COLO829 (cell line): Measurements from ENCODE around the gene PCBP2.
A peak's percentile ranks its signal among the peaks of the same experiment; 100 is the strongest.

ENCODE experiments used
- DNase-seq: peaks from one replicate; pipeline ENCODE4 v3.0.0; 2012; ENCODE audit warnings: low spot score

PCBP2 gene

DNA sequence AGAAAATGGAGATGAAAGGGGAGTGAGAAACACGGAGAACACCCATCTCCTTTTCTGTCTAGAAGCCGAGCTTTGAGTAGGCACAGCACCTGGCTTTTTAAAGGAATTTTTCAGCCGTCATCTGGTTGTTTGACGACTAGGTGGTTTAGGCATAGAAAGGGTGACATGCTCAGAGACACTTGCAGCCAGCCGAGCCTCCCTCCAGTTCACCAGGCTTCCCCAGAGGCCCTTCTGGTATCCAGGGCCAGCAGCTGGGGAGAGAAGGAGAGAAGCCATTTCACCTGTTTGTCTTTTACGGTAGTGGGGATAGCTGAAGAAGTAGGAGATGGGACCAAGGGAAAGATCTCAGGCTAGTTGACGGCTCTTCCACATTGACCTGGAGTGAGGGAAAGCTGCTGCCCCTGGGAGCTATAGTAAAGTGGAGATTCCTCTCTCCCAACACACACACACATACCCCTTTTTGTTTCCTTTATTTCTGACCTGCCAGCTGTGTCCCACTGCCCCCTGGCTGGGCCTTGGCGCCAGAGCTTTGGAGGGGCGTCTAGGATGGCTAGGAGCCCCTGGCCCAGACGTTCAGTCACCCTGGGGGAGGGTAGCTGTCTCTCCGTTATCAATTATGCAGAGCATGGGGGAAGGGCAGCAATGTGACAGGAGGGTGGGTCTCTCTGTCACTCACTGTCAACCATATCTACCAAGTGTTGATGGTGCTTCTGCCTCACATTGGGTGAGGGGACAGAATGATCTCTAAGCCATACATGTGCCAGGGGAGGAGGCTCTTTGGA lies 41.9 kb downstream of the PCBP2 start:
- DNase-seq, result no peak

DNA sequence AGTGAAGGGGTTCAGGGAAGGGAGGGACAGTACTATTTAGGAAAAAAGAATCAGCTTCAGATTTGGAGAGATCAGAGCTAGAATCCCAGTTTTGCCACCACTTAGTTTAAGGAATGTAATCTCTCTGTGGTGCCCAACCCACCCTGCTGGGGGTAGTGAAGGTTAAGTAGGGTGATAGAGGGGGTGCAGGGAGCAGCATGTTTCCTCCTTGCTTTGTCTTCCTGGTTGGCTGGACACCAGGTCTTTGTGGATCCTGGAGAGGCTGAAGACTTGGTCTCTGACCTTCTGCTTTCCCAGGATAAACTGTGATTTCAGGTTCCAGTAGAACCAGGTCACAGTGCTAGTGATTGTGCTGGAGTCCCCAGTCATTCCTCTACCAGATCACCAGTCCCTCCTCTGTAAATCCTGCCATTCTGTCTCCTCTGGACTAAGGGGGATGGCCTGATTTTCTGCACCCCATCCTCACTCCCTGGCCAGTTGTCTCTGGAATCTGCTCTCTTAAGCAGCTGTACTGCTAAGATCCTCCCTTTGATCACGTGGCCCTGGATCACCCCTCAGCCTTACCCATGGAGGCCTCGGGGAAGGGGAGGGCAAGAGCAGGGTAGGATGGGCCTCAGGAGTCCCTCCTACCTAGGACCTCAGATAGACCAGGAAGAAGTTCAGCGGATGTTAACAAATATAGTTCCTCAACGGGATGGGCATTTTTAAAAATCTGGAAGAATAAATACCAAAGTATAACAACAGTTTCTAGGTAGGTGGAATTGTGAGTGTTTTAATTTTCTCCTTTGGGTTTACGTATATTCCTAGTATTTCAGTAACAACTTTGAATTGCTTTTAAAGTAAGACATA lies 44.2 kb downstream of the PCBP2 start:
- no peak for DNase-seq

DNA sequence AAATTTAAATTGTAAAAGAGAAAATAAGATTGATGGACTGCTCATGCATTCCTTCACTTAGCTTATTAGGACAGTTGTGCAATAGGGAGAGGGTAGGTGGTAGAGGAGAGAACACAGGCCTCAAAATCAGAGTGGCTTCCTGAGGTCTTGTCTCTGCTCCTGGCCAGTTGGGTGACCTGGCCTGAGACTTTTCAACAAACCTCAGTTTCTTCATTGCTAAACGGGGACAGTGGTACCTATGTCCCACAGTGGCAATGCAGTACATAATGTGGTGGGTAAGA lies 44.8 kb downstream of the PCBP2 start:
- DNase-seq, result no peak

DNA sequence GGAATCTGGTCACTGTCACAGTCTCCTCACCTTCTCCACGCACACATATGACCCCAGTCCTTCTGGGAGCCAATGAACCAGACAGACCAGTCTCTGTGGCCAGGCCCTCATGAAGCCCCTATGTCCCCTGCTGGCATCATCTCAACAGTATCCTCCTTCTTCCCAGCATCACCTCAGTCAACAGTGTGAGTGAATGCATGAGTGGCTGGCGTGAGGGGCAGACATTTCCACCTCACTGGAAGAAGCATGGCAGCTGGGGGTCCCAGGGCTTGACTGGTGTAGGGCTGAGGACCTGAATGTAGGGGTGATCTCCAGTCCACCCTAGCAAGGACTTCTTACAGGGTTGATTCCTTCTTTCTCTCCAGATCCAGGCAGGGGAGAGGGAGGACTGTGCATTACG lies 45.6 kb downstream of the PCBP2 start:
- no peak for DNase-seq

DNA sequence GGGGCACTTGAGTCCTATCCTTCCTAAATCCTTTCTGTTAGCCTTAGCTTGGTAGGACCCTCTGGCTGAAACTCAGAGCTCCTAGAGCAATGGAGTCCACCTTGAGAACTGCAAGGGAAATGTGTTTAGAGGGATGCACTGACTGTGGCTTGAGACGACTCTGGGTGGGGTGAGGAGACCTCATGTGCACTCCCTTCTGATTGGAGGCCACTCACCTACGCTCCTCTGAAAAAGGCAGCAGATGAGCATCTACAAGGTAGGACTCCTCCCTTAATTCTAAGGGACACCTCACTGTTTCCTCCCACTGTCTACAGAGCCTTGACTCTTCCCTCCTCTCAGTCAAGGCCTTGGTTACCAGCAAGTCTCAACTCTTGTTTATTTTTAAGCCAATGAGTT lies 46.3 kb downstream of the PCBP2 start:
- DNase-seq, result no peak

DNA sequence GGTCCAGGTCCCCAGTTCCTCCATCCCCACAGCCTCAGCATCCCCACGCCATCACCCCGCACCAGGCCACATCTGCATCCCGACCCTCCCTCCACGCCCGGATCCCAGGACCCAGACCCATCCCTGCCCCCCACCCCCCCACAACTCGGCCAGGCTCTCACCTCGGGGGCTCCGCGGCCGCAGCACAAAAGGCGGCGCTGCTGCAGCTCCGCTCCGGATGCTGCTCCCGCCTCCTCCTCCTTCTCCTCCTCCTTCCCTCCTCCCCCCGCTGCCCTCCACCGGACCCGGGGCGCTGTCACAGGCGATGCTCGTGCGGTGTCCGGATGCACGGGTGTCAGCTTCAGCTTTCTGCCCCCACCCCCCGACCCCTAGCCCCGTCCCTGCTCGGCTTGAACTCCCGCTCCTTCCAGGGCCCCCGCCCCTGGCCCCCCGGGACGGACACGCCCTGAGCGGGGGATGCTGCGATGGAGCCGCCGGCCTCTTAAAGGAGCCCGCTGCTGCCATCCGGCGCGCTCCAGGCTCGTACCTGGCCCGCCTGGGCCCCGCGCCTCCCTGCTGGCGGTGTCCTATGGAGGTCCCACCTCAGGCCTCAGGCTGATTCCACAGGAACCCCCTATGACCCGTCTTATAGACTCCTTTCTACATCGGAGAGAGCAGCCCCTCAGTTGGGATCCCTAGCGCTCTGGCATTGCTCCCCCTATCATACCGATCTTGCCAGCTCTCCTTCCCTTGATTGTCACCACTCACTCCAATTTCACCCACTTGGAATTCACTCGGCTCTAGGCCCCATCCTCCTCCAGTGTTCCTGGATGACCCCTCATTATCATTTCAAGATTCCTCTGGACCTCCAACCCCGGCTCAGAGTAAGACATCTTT lies 47.6 kb downstream of the PCBP2 start, which contains the start of gene MAP3K12:
MAP3K12 (minus strand) TSS at position 193 of the 876 bp plus-strand sequence. CDS start 12,067 bp downstream, outside the sequence.
- no peak for DNase-seq

DNA sequence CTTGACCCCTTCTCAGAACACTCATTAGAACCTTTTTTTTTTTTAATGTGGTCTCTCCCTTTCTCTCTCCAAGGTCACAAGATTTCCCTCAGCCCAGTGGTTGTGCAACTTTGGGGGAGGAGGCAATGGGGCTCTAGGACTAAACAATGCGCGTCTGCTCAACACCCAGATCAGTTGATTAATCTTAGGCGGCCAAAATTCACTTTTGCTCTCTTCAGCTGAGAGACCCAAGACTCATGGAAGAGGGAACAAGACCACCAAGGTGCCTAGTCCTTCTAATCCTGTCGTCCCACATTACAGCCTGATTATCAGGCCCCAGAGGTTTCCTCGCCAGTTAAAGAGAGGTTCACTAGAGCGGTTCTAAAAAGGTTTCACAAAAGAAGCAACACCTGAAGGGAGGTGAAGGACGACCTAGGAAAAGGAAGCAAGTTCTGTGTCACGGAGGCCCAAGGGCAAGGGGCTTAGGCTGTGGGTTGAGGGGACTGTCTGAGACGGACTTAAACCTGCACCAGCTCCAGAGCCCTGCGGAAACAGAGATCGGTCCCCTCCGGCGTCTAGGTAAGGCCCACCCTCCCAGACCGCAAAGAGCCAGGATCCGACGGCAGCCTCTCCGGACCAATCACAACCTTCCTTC lies 48.4 kb downstream of the PCBP2 start:
- no peak for DNase-seq

DNA sequence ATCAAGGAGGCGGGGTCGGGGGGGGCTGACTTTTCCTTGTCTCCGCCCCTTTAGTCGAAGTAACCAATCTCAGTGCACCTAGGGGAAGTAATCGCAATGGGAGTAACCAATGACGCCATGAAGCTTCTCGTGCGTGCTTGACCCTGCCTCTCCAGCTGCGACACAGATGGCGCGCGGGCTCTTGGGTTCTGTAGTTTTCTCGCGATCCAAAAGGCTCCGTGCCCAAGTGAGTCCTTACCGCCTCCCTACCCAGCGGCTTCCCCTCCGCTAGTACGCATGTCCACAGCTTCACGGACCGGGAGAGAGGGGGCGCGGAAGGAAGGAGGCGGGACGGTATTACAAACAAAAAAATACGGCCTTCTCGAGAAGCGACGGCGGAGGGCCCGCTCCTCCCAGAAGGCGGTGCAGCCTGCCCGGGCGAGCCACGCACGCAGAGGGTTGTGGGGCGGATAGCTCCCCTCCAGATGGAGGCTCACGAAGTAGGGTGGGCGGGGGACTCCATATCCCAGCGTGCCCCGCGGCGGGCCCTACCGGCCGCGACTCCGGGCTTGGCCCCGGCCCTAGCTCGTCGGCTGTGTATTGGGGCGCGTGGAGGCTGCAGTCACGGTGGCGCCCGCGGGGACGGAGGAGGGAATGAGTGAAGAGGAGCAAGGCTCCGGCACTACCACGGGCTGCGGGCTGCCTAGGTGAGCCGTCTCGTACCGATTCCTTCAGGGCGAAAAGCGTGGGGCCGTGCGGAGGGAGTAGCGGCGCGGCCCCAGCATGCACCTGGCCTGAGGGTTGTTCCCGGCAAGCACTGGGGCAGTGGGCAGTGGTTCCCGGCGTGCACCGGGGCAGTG lies 49.1 kb downstream of the PCBP2 start, which contains the start of gene TARBP2:
TARBP2 (plus strand) TSS at position 508 of the 839 bp plus-strand sequence; CDS start at position 634, 126 bp downstream.
- peak; percentile 98 for DNase-seq

DNA sequence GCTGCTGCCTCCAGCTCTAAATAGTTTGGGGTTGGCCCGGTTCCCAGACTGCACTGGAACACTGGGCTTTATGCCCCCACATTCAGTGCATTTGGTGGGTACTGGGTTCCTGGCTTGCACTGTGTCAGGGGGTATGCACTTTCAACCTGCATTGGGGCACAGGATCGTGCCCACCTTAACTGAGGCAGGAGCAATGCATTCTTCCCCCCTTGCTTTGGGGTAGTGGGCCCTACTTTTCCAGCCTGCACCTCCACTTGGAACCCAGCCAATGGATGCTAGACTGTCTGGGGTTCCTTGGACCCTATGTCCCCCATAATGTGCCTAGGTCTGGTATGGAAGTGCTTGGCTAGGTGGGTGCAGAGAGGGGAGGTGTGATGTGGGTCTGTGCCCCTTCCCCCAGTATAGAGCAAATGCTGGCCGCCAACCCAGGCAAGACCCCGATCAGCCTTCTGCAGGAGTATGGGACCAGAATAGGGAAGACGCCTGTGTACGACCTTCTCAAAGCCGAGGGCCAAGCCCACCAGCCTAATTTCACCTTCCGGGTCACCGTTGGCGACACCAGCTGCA lies 49.8 kb downstream of the PCBP2 start:
- no peak for DNase-seq

DNA sequence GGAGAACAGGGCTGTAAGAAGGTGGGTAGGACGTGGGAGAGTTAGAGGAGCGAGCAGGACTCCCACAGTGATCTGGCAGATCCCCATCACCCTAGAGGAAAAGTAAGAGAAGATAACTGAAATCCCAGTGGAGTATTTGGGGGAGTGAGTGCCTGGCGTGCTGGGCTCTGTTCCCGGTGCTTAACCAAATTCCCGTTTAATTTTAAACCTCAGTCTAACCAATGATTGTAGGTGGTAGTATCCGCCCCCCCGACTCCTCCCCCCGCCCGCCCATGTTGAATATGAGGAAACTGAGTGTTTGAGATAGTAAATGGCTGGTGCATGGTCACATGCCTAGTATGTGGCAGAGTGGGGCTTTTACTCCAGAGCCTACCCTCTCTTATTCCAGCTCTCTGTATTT lies 50.4 kb downstream of the PCBP2 start:
- DNase-seq, result peak; percentile 38

DNA sequence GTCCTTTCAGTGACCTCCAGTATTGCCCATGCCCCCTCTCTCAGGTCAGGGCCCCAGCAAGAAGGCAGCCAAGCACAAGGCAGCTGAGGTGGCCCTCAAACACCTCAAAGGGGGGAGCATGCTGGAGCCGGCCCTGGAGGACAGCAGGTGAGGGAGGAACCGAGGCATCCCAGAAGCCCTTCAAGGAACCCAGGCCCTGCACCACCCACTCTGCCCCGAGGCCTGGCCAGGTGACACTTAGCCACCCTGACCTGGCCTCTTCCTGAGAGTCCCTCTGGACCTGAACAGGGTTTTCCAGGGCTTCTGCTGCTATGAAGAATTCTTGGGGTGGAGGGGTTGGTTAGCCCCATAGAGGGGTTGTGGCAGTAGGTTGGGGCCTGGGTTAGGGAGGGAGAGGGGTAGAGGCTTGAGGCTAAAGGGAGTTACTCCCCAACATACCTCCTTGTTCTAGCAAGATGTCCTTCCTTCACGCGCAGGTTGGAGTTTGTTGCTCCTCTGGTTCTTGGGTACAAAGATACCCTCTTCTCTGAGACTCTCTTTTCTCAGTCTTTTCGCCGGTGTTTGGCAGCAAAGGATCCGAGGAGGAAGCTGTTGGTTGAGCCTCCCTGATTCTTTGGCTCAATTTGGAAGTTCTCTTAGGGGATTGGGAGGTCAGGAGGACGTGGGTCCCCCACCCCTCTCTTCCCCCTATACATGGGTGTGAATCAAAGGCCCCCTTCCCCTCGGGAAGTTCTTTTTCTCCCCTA lies 51.3 kb downstream of the PCBP2 start:
- DNase-seq, result no peak

DNA sequence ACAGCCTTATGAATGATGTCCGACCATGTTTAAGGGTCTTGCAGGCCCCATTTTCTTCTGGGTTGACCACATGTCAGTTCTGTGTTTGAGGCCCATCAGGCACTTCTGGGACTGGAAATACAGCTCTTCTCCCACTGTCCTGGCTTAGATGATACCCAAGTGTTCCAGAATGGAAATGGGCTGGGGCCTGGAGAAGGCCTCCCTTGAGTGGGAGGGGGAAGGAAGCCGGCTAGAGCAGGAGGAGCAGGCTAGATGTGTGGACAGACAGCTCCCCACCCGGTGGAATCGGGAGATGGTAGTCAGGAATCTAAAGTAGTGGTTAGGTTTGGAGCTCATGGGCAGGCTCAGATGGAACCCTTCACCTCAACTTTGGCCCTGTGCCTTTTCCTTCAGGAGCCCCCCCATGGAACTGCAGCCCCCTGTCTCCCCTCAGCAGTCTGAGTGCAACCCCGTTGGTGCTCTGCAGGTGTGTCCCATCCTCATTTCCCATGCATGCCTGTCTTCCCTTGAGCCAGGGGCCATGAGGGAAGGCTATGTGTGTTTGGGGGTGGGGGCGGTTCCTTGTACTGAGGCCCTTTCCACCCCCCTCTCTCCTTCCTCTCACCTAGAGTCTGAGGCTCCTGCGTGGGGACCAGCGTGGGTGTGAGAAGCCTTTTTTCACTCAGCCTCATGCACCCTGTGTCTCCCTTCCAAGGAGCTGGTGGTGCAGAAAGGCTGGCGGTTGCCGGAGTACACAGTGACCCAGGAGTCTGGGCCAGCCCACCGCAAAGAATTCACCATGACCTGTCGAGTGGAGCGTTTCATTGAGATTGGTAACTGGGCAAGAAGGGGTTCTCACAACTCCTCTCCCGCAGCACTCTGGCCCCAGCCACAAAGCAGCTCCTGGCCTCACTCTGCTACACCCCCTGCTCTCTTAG lies 52.4 kb downstream of the PCBP2 start:
- DNase-seq, result no peak

DNA sequence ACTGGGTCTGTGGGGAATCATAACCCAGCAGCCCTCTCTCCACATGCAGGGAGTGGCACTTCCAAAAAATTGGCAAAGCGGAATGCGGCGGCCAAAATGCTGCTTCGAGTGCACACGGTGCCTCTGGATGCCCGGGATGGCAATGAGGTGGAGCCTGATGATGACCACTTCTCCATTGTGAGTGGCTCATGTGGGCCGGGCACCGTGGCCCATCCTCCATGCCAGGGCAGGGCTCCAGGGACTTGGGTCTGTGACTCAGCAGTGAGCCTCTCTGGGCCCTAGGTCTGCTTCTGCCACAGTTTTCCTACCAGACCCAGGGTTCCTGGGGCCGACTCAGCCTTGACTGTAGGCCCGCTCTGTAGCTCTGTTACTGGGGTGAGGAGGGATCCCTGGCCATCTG lies 53.2 kb downstream of the PCBP2 start:
- no peak for DNase-seq

DNA sequence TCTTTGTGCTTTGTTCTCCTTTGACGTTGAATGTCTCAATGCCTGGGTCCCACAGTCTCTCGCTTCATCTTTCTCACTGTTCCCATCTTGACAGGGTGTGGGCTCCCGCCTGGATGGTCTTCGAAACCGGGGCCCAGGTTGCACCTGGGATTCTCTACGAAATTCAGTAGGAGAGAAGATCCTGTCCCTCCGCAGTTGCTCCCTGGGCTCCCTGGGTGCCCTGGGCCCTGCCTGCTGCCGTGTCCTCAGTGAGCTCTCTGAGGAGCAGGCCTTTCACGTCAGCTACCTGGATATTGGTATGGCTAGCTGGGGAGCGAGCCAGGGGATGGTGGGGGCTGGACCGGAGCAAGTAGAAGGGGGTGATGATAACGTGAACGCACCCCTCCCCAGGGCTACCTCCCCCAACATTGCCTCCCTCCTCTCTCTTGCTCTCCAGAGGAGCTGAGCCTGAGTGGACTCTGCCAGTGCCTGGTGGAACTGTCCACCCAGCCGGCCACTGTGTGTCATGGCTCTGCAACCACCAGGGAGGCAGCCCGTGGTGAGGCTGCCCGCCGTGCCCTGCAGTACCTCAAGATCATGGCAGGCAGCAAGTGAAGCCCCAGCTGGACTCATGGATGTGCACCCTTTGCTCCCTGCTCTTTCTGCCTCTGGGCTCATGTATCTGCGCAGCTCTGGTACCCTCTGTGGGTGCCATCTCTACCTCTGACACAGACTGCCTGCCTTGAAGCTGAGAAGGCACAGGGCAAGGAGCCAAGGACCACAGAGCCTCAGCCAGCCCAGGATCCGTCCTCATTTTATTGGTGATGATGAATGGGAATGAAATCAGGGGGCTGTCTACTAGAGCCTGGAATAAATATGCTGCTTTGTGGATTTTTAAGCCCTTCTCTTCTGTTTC lies 53.9 kb downstream of the PCBP2 start:
- no peak for DNase-seq

DNA sequence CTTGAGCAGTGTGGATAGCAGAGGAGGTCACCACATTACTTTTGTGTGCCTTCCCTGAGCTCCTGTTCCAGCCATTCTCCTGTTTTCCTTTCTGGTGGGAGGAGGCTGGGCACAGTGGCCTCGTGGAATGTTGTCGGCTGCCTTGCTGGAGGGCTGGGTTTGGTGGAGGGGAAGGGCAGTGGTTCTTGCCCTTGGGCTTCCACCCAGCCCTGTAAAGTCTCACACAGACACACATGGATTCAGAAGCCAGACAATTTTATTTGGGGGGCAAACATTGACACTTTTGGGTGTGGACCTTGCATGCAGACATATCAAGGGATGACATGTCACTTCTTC lies 54.5 kb downstream of the PCBP2 start:
- no peak for DNase-seq

DNA sequence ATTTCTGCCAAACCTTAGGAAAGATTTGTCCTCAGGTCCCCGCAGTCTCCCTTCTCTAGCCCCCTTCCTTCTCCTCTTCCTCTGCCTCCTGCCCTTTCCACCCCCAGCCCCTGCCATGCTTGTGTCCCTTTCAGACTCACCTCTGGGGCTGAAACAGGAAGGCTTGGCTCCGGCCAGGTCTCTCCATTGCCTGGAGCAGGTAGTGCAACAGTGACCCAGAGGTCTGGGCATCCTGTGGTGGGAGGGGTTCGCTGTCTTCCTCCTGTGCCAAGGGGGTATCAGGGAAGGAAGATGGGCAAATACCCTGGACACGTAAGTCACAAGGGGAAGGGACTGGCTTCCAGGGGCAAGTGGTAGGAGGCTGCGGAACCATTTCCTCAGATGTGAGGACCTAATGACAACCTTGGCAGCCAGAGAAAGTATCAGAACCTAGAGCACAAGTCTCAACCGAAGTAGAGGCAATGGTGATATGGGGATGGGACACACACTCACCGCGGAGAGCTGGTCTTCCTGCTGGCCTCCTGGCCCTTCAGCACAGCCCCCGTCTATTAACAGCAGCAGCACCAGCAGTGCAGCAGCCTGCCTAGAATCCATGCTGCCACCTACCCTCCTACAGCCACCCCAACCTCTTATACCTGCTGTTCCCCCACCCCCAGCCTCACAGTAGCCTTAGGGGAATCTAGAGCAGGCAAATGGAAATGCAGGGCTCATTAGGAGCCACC lies 55.1 kb downstream of the PCBP2 start, which contains the start of gene NPFF:
NPFF (minus strand) TSS at position 604 of the 722 bp plus-strand sequence; CDS start at position 594, 10 bp downstream.
- DNase-seq, result no peak

DNA sequence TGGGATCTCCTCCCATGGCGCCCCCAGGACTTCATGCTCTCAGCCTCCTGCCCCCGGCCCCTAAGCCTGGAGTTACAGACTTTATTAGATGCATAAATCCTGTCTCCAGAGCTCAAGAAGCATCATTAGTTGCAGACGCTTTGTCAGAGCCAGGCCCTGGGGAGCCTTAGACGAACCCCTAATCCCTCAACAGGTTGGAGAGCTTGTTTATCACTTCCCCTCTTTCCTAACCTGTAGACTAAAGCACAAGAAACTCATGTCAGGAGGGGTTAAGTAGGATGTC lies 55.6 kb downstream of the PCBP2 start:
- DNase-seq, result no peak
